Dendritic cell treated with granulocyte-macrophage colony-stimulating factor and Interleukin-4, amounts not matched to agents 40 ng/mL and 50 ng/mL, for 4 days (primary cell): ENCODE measurements around the gene UBL4B.

ENCODE experiments used
- H3K27ac Mint-ChIP-seq: one replicate; pipeline ENCODE4 v1.8.0; 2022; ENCODE audit warnings: mild to moderate bottlenecking, mixed read lengths
- H3K27me3 Mint-ChIP-seq: one replicate; pipeline ENCODE4 v1.8.0; 2022; ENCODE audit warnings: mild to moderate bottlenecking, mixed read lengths
- H3K36me3 Mint-ChIP-seq: one replicate; pipeline ENCODE4 v1.8.0; 2022; ENCODE audit warnings: low read depth, mixed read lengths
- H3K4me1 Mint-ChIP-seq: one replicate; pipeline ENCODE4 v1.8.0; 2022; ENCODE audit warnings: low read depth, mixed read lengths
- H3K4me3 Mint-ChIP-seq: one replicate; pipeline ENCODE4 v1.8.0; 2022; ENCODE audit warnings: mild to moderate bottlenecking, moderate library complexity, mixed read lengths
- H3K9me3 Mint-ChIP-seq: one replicate; pipeline ENCODE4 v1.8.0; 2022; ENCODE audit warnings: mixed read lengths
- intact Hi-C: fragments of 100-400 bp; cut with micrococcal nuclease; formaldehyde crosslinking; loops from one replicate; pipeline ENCODE4 v1.15.0; 2022

Gene UBL4B

GRCh38 chr1:110114173-110114572 is 1.9 kb downstream of the UBL4B start:
- Mint-ChIP-seq H3K9me3 (no peaks in the 10 kb centered on the region), H3K4me3 (no peak overlapping the region), H3K4me1 (no peaks in the 10 kb centered on the region), H3K36me3 (no peaks in the 10 kb centered on the region), H3K27ac (no peak overlapping the region), H3K27me3 (peaks cover 52% of the 10 kb centered on the region)
- intact Hi-C loops, result no loop called here

- H3K4me3 Mint-ChIP-seq, result no peak overlapping the region
- H3K27me3 Mint-ChIP-seq, result peaks cover 49% of the 10 kb centered on the region
- no peaks in the 10 kb centered on the region for H3K36me3 Mint-ChIP-seq
- H3K9me3 Mint-ChIP-seq, result no peaks in the 10 kb centered on the region
- intact Hi-C loops, result no loop called here
- no peaks in the 10 kb centered on the region for H3K4me1 Mint-ChIP-seq
- no peak overlapping the region for H3K27ac Mint-ChIP-seq
Measured at GRCh38 chr1:110114784-110115183, 2.5 kb downstream of the UBL4B start.

GRCh38 chr1:110118636-110119396 is 6.6 kb downstream of the UBL4B start:
- H3K9me3 Mint-ChIP-seq, result peaks cover 13% of the 10 kb centered on the region
- H3K27ac Mint-ChIP-seq, result no peak overlapping the region
- no peaks in the 10 kb centered on the region for H3K4me1 Mint-ChIP-seq
- intact Hi-C loops, result no loop called here
- peaks cover 41% of the 10 kb centered on the region for H3K27me3 Mint-ChIP-seq
- H3K36me3 Mint-ChIP-seq, result no peaks in the 10 kb centered on the region
- H3K4me3 Mint-ChIP-seq, result no peak overlapping the region

GRCh38 chr1:110119843-110120242 is 7.6 kb downstream of the UBL4B start:
- Mint-ChIP-seq H3K4me1 (no peaks in the 10 kb centered on the region), H3K27ac (no peak overlapping the region)

GRCh38 chr1:110120960-110121561 is 8.8 kb downstream of the UBL4B start:
- intact Hi-C loops, result no loop called here
- no peaks in the 10 kb centered on the region for H3K36me3 Mint-ChIP-seq
- no peak overlapping the region for H3K27ac Mint-ChIP-seq
- no peaks in the 10 kb centered on the region for H3K4me1 Mint-ChIP-seq
- H3K27me3 Mint-ChIP-seq, result peaks cover 25% of the 10 kb centered on the region
- H3K9me3 Mint-ChIP-seq, result peaks cover 20% of the 10 kb centered on the region
- H3K4me3 Mint-ChIP-seq, result no peak overlapping the region

More at GRCh38 chr1:110119843-110120242, 7.6 kb downstream of the UBL4B start:
- peaks cover 32% of the 10 kb centered on the region for H3K27me3 Mint-ChIP-seq
- H3K4me3 Mint-ChIP-seq, result no peak overlapping the region
- intact Hi-C loops, result no loop called here
- H3K36me3 Mint-ChIP-seq, result no peaks in the 10 kb centered on the region
- H3K9me3 Mint-ChIP-seq, result peaks cover 15% of the 10 kb centered on the region

GRCh38 chr1:110123224-110123623 is 11.0 kb downstream of the UBL4B start:
- H3K4me1 Mint-ChIP-seq, result no peaks in the 10 kb centered on the region
- H3K36me3 Mint-ChIP-seq, result no peaks in the 10 kb centered on the region
- peaks cover 23% of the 10 kb centered on the region for H3K9me3 Mint-ChIP-seq
- H3K4me3 Mint-ChIP-seq, result no peak overlapping the region
- intact Hi-C loops, result no loop called here
- H3K27me3 Mint-ChIP-seq, result peaks cover 23% of the 10 kb centered on the region
- no peak overlapping the region for H3K27ac Mint-ChIP-seq

- H3K27me3 Mint-ChIP-seq, result peaks cover 48% of the 10 kb centered on the region
Measured at GRCh38 chr1:110125810-110126209, 13.6 kb downstream of the UBL4B start.

GRCh38 chr1:110130113-110130591 is 17.9 kb downstream of the UBL4B start:
- intact Hi-C loops, result no loop called here
- Mint-ChIP-seq H3K9me3 (peaks cover 8% of the 10 kb centered on the region), H3K36me3 (no peaks in the 10 kb centered on the region), H3K4me3 (no peak overlapping the region), H3K27me3 (peaks cover 54% of the 10 kb centered on the region), H3K27ac (no peak overlapping the region), H3K4me1 (no peaks in the 10 kb centered on the region)

More at GRCh38 chr1:110125810-110126209, 13.6 kb downstream of the UBL4B start:
- intact Hi-C loops, result no loop called here
- no peaks in the 10 kb centered on the region for H3K4me1 Mint-ChIP-seq
- H3K36me3 Mint-ChIP-seq, result no peaks in the 10 kb centered on the region
- peaks cover 16% of the 10 kb centered on the region for H3K9me3 Mint-ChIP-seq
- no peak overlapping the region for H3K27ac Mint-ChIP-seq
- H3K4me3 Mint-ChIP-seq, result no peak overlapping the region

GRCh38 chr1:110130989-110131388 is 18.7 kb downstream of the UBL4B start:
- H3K4me1 Mint-ChIP-seq, result no peaks in the 10 kb centered on the region
- intact Hi-C loops, result no loop called here
- peaks cover 62% of the 10 kb centered on the region for H3K27me3 Mint-ChIP-seq
- no peaks in the 10 kb centered on the region for H3K36me3 Mint-ChIP-seq
- no peak overlapping the region for H3K27ac Mint-ChIP-seq
- no peak overlapping the region for H3K4me3 Mint-ChIP-seq
- H3K9me3 Mint-ChIP-seq, result peaks cover 3% of the 10 kb centered on the region

- Mint-ChIP-seq H3K27ac (no peak overlapping the region), H3K4me3 (no peak overlapping the region), H3K27me3 (peaks cover 75% of the 10 kb centered on the region), H3K4me1 (no peaks in the 10 kb centered on the region), H3K36me3 (no peaks in the 10 kb centered on the region), H3K9me3 (no peaks in the 10 kb centered on the region)
- intact Hi-C loops, result no loop called here
Measured at GRCh38 chr1:110132682-110133081, 20.4 kb downstream of the UBL4B start.

GRCh38 chr1:110133436-110133835 is 21.2 kb downstream of the UBL4B start:
- no peaks in the 10 kb centered on the region for H3K9me3 Mint-ChIP-seq
- peaks cover 75% of the 10 kb centered on the region for H3K27me3 Mint-ChIP-seq
- no peak overlapping the region for H3K27ac Mint-ChIP-seq
- intact Hi-C loops, result no loop called here
- H3K4me1 Mint-ChIP-seq, result no peaks in the 10 kb centered on the region
- no peak overlapping the region for H3K4me3 Mint-ChIP-seq
- no peaks in the 10 kb centered on the region for H3K36me3 Mint-ChIP-seq

GRCh38 chr1:110134050-110134595 is 21.9 kb downstream of the UBL4B start:
- H3K27ac Mint-ChIP-seq, result no peak overlapping the region
- H3K9me3 Mint-ChIP-seq, result no peaks in the 10 kb centered on the region
- H3K27me3 Mint-ChIP-seq, result peaks cover 70% of the 10 kb centered on the region
- no peaks in the 10 kb centered on the region for H3K36me3 Mint-ChIP-seq
- H3K4me3 Mint-ChIP-seq, result no peak overlapping the region
- intact Hi-C loops, result no loop called here
- H3K4me1 Mint-ChIP-seq, result no peaks in the 10 kb centered on the region

GRCh38 chr1:110135246-110135645 is 23.0 kb downstream of the UBL4B start:
- H3K27ac Mint-ChIP-seq, result no peak overlapping the region
- intact Hi-C loops, result no loop called here

GRCh38 chr1:110135666-110136065 is 23.4 kb downstream of the UBL4B start:
- H3K36me3 Mint-ChIP-seq, result no peaks in the 10 kb centered on the region
- no peaks in the 10 kb centered on the region for H3K4me1 Mint-ChIP-seq
- H3K9me3 Mint-ChIP-seq, result no peaks in the 10 kb centered on the region
- intact Hi-C loops, result no loop called here
- no peak overlapping the region for H3K4me3 Mint-ChIP-seq
- H3K27me3 Mint-ChIP-seq, result peaks cover 61% of the 10 kb centered on the region
- H3K27ac Mint-ChIP-seq, result no peak overlapping the region

More at GRCh38 chr1:110135246-110135645, 23.0 kb downstream of the UBL4B start:
- H3K4me1 Mint-ChIP-seq, result no peaks in the 10 kb centered on the region
- no peaks in the 10 kb centered on the region for H3K9me3 Mint-ChIP-seq
- H3K4me3 Mint-ChIP-seq, result no peak overlapping the region
- H3K27me3 Mint-ChIP-seq, result peaks cover 64% of the 10 kb centered on the region
- H3K36me3 Mint-ChIP-seq, result no peaks in the 10 kb centered on the region
